IPS DF 4.7 (cell line): Measurements from ENCODE around the gene DDC.
"Not testable (repeated sequence)": the region's sequence is repeated elsewhere in the genome, so short reads cannot be mapped to it uniquely, and the experiment has no call there.

ENCODE experiments used
- DNase-seq: peaks from one replicate; pipeline ENCODE4 v3.0.0-alpha.2; 2013; ENCODE audit warnings: low spot score; ENCODE audit errors: extremely low read depth

The DDC gene

GRCh38 chr7:50528266-50529092, 36.7 kb downstream of the DDC start:
- no peak for DNase-seq

GRCh38 chr7:50519350-50519749, 45.9 kb downstream of the DDC start:
- DNase-seq, result not testable (repeated sequence)

GRCh38 chr7:50513166-50513871, 51.9 kb downstream of the DDC start:
- DNase-seq, result no peak

- DNase-seq, result no peak
These were observed 52.8 kb downstream of the DDC start for GRCh38 chr7:50512384-50512783.

GRCh38 chr7:50509459-50509858, 55.7 kb downstream of the DDC start:
- DNase-seq, result no peak

- no peak for DNase-seq
These were observed 56.7 kb downstream of the DDC start for GRCh38 chr7:50508471-50508943.

- DNase-seq, result no peak
These were observed 57.2 kb downstream of the DDC start for GRCh38 chr7:50507898-50508470.

- no peak for DNase-seq
These were observed 59.5 kb downstream of the DDC start for GRCh38 chr7:50505553-50506210.

- DNase-seq, result no peak
These were observed 60.3 kb downstream of the DDC start for GRCh38 chr7:50504646-50505546.

GRCh38 chr7:50502947-50503346, 62.3 kb downstream of the DDC start:
- no peak for DNase-seq

- no peak for DNase-seq
These were observed 63.1 kb downstream of the DDC start for GRCh38 chr7:50502001-50502684.

- no peak for DNase-seq
These were observed 66.1 kb downstream of the DDC start for GRCh38 chr7:50499092-50499491.

- DNase-seq, result no peak
These were observed 67.2 kb downstream of the DDC start for GRCh38 chr7:50497968-50498367.

GRCh38 chr7:50497068-50497642, 68.0 kb downstream of the DDC start:
- DNase-seq, result no peak

GRCh38 chr7:50496569-50496968, 68.6 kb downstream of the DDC start:
- no peak for DNase-seq

GRCh38 chr7:50495746-50496145, 69.5 kb downstream of the DDC start:
- no peak for DNase-seq

- no peak for DNase-seq
These were observed 72.3 kb downstream of the DDC start for GRCh38 chr7:50492770-50493519.

GRCh38 chr7:50491943-50492342, 73.3 kb downstream of the DDC start:
- no peak for DNase-seq

GRCh38 chr7:50491209-50491608, 74.0 kb downstream of the DDC start:
- no peak for DNase-seq
